ENCODE data around the gene IL17A. TPM values are rescaled to one million over a fixed set of nuclear protein-coding genes. Genes with fewer than 3 reads are reported as not detected.
"Not testable (repeated sequence)": the region's sequence is repeated elsewhere in the genome, so short reads cannot be mapped to it uniquely, and the experiment has no call there.

IL17A gene
- total and polyA plus RNA-seq, 2 donors (not counting 1 experiment from before 2014, with no cell fraction given): not detected

GRCh38 chr6:52191824-52192223, 5.6 kb downstream of the IL17A start:
- no peak overlapping the region for H3K9ac ChIP-seq (ENCODE audit: insufficient read depth, low read length)
- no peaks in the 10 kb centered on the region for H3K79me2 ChIP-seq (ENCODE audit: control insufficient read depth, insufficient read depth, low read length)
- H3K27ac ChIP-seq (ENCODE audit: insufficient read depth, low read length): no peak overlapping the region
- H4K20me1 ChIP-seq (ENCODE audit: control insufficient read depth, extremely low read depth, insufficient read depth, low read length): peaks cover 1% of the 10 kb centered on the region
- H3K4me1 ChIP-seq (ENCODE audit: control insufficient read depth, extremely low read depth, insufficient read depth, low read length): no peaks in the 10 kb centered on the region
- no peaks in the 10 kb centered on the region for H3K27me3 ChIP-seq (ENCODE audit: control insufficient read depth, insufficient read depth, low read length)
- no peak overlapping the region for H2AFZ ChIP-seq (ENCODE audit: low read length)
- no peaks in the 10 kb centered on the region for H3K36me3 ChIP-seq (ENCODE audit: control insufficient read depth, insufficient read depth, low read length)
- DNase-seq (ENCODE audit: low read depth in 2 of 2): no peak
- no peaks in the 10 kb centered on the region for H3K9me3 ChIP-seq (ENCODE audit: control insufficient read depth, insufficient read depth, low read depth, low read length)
- H3K4me3 ChIP-seq (replicated peaks in 1 of 4; ENCODE audit: control extremely low read depth in 1 of 4, insufficient read depth in 1 of 4, low read depth in 3 of 4, low read length in 4 of 4): no peak overlapping the region
- TF ChIP-seq EZH2 (IDR thresholded peaks at IDR 0.05; ENCODE audit: low read length, missing control alignments): no peak
- TF ChIP-seq CTCF (conservative IDR thresholded peaks at IDR 0.05 in 1 of 2, IDR thresholded peaks at IDR 0.05 in 1 of 2; ENCODE audit: low read depth in 1 of 2, low read length in 2 of 2): no peak
- no peak overlapping the region for H3K4me2 ChIP-seq (ENCODE audit: extremely low read depth, insufficient read depth, low read length)

- no peaks in the 10 kb centered on the region for H3K36me3 ChIP-seq (ENCODE audit: control insufficient read depth, insufficient read depth, low read length)
Measured at GRCh38 chr6:52195886-52196285, 9.7 kb downstream of the IL17A start.

GRCh38 chr6:52200088-52200487, 13.9 kb downstream of the IL17A start:
- not testable (repeated sequence) for H3K4me1 ChIP-seq (ENCODE audit: control insufficient read depth, extremely low read depth, insufficient read depth, low read length); H3K27me3 ChIP-seq (ENCODE audit: control insufficient read depth, insufficient read depth, low read length); H4K20me1 ChIP-seq (ENCODE audit: control insufficient read depth, extremely low read depth, insufficient read depth, low read length); H3K9me3 ChIP-seq (ENCODE audit: control insufficient read depth, insufficient read depth, low read depth, low read length); H2AFZ ChIP-seq (ENCODE audit: low read length); H3K36me3 ChIP-seq (ENCODE audit: control insufficient read depth, insufficient read depth, low read length); H3K27ac ChIP-seq (ENCODE audit: insufficient read depth, low read length); H3K4me3 ChIP-seq (replicated peaks in 1 of 4; ENCODE audit: control extremely low read depth in 1 of 4, insufficient read depth in 1 of 4, low read depth in 3 of 4, low read length in 4 of 4); H3K4me2 ChIP-seq (ENCODE audit: extremely low read depth, insufficient read depth, low read length); DNase-seq (ENCODE audit: low read depth in 2 of 2); H3K9ac ChIP-seq (ENCODE audit: insufficient read depth, low read length); H3K79me2 ChIP-seq (ENCODE audit: control insufficient read depth, insufficient read depth, low read length)

More at GRCh38 chr6:52195886-52196285, 9.7 kb downstream of the IL17A start:
- Histone ChIP-seq H3K9me3 (ENCODE audit: control insufficient read depth, insufficient read depth, low read depth, low read length) (no peaks in the 10 kb centered on the region), H3K27ac (ENCODE audit: insufficient read depth, low read length) (no peak overlapping the region), H3K27me3 (ENCODE audit: control insufficient read depth, insufficient read depth, low read length) (no peaks in the 10 kb centered on the region), H3K4me1 (ENCODE audit: control insufficient read depth, extremely low read depth, insufficient read depth, low read length) (no peaks in the 10 kb centered on the region), H3K79me2 (ENCODE audit: control insufficient read depth, insufficient read depth, low read length) (no peaks in the 10 kb centered on the region), H3K9ac (ENCODE audit: insufficient read depth, low read length) (no peak overlapping the region), H4K20me1 (ENCODE audit: control insufficient read depth, extremely low read depth, insufficient read depth, low read length) (peaks cover 1% of the 10 kb centered on the region), H3K4me2 (ENCODE audit: extremely low read depth, insufficient read depth, low read length) (no peak overlapping the region), H3K4me3 (replicated peaks in 1 of 4; ENCODE audit: control extremely low read depth in 1 of 4, insufficient read depth in 1 of 4, low read depth in 3 of 4, low read length in 4 of 4) (no peak overlapping the region), H2AFZ (ENCODE audit: low read length) (no peak overlapping the region)
- TF ChIP-seq CTCF (conservative IDR thresholded peaks at IDR 0.05 in 1 of 2, IDR thresholded peaks at IDR 0.05 in 1 of 2; ENCODE audit: low read depth in 1 of 2, low read length in 2 of 2) (no peak), EZH2 (IDR thresholded peaks at IDR 0.05; ENCODE audit: low read length, missing control alignments) (no peak)
- DNase-seq (ENCODE audit: low read depth in 2 of 2): no peak
